GM23338 (cell line): ENCODE data around the gene TPH1.

ENCODE experiments used
- CTCF ChIP-seq, 2 experiments: fragments of 200-600 bp in 1 of 2; sonication (generic) in 1 of 2; conservative IDR thresholded peaks; 2 replicates each; pipeline versions ENCODE4 v1.5.1 to v1.6.1; 2016 to 2017; ENCODE audit warnings: antibody characterized with exemption in 2 of 2, low read depth in 2 of 2, mild to moderate bottlenecking in 2 of 2, moderate library complexity in 1 of 2
- ETS1 ChIP-seq: IDR thresholded peaks from 2 replicates; pipeline ENCODE4 v1.6.1; 2016; ENCODE audit warnings: antibody characterized with exemption
- EZH2 ChIP-seq: fragments of 200-600 bp; sonication (generic); IDR thresholded peaks from one replicate; pipeline ENCODE4 v1.8.0; 2017; ENCODE audit warnings: antibody characterized with exemption, mild to moderate bottlenecking, low read depth; ENCODE audit not compliant: unreplicated experiment
- EZH2phosphoT487 ChIP-seq: fragments of 200-600 bp; sonication (generic); IDR thresholded peaks from one replicate; pipeline ENCODE4 v1.8.1; 2018; ENCODE audit warnings: antibody characterized with exemption; ENCODE audit not compliant: unreplicated experiment
- JUNB ChIP-seq: IDR thresholded peaks from one replicate; pipeline ENCODE4 v1.6.1; 2016; ENCODE audit warnings: antibody characterized with exemption; ENCODE audit not compliant: unreplicated experiment
- POLR2AphosphoS5 ChIP-seq: IDR thresholded peaks from 2 replicates; pipeline ENCODE4 v1.6.1; 2016; ENCODE audit warnings: antibody characterized with exemption, low read depth
- REST ChIP-seq: IDR thresholded peaks from one replicate; pipeline ENCODE4 v1.6.1; 2018; ENCODE audit warnings: antibody characterized with exemption; ENCODE audit not compliant: unreplicated experiment
- ZNF114 ChIP-seq: fragments of 250-450 bp; sonication (Bioruptor Pico); IDR thresholded peaks from 2 replicates; pipeline ENCODE4 v1.5.0; 2020; ENCODE audit warnings: mild to moderate bottlenecking, moderate library complexity
- ZNF331 ChIP-seq: fragments of 250-450 bp; sonication (Bioruptor Pico); IDR thresholded peaks from 2 replicates; pipeline ENCODE4 v1.5.0; 2020; ENCODE audit warnings: low read depth, mild to moderate bottlenecking, moderate library complexity
- ZNF462 ChIP-seq: fragments of 250-450 bp; sonication (Bioruptor Pico); IDR thresholded peaks from 2 replicates; pipeline ENCODE4 v1.5.0; 2020; ENCODE audit warnings: mild to moderate bottlenecking, moderate library complexity

GRCh38 chr11:18067372-18067771, 21.3 kb upstream of the TPH1 start:
- TF ChIP-seq CTCF (conservative IDR thresholded peaks at IDR 0.05; ENCODE audit: low read depth in 2 of 2) (no peak), EZH2 (no peak), POLR2AphosphoS5 (no peak), EZH2phosphoT487 (no peak), REST (no peak), ZNF462 (no peak), ETS1 (no peak), ZNF114 (CRISPR knock-in tag) (no peak), JUNB (no peak), ZNF331 (CRISPR knock-in tag) (no peak)
